ENCODE data around the gene COL4A6.

Gene COL4A6

GRCh38 chrX:108270739-108271396 is 167.4 kb downstream of the COL4A6 start:
- no peak for DNase-seq (ENCODE audit: low spot score)

- no peak for DNase-seq (ENCODE audit: low spot score)
Measured at GRCh38 chrX:108270280-108270679, 167.9 kb downstream of the COL4A6 start.

GRCh38 chrX:108268434-108269080 is 169.7 kb downstream of the COL4A6 start:
- no peak for DNase-seq (ENCODE audit: low spot score)

- DNase-seq (ENCODE audit: low spot score) = no peak
Measured at GRCh38 chrX:108267557-108267956, 170.7 kb downstream of the COL4A6 start.

GRCh38 chrX:108264376-108264775 is 173.8 kb downstream of the COL4A6 start:
- no peak for DNase-seq (ENCODE audit: low spot score)

GRCh38 chrX:108261549-108262203 is 176.5 kb downstream of the COL4A6 start:
- DNase-seq (ENCODE audit: low spot score) = no peak

- DNase-seq (ENCODE audit: low spot score) = no peak
Measured at GRCh38 chrX:108257556-108257955, 180.7 kb downstream of the COL4A6 start.

- DNase-seq (ENCODE audit: low spot score) = no peak
Measured at GRCh38 chrX:108254636-108255035, 183.6 kb downstream of the COL4A6 start.

- no peak for DNase-seq (ENCODE audit: low spot score)
Measured at GRCh38 chrX:108250654-108251579, 187.3 kb downstream of the COL4A6 start.

GRCh38 chrX:108246304-108246954 is 191.8 kb downstream of the COL4A6 start:
- no peak for DNase-seq (ENCODE audit: low spot score)

GRCh38 chrX:108245462-108245861 is 192.8 kb downstream of the COL4A6 start:
- no peak for DNase-seq (ENCODE audit: low spot score)

- DNase-seq (ENCODE audit: low spot score) = no peak
Measured at GRCh38 chrX:108235986-108236385, 202.2 kb downstream of the COL4A6 start.

GRCh38 chrX:108230574-108230973 is 207.6 kb downstream of the COL4A6 start:
- no peak for DNase-seq (ENCODE audit: low spot score)

GRCh38 chrX:108224727-108225621 is 213.2 kb downstream of the COL4A6 start:
- no peak for DNase-seq (ENCODE audit: low spot score)

- DNase-seq (ENCODE audit: low spot score) = no peak
Measured at GRCh38 chrX:108224218-108224617, 214.0 kb downstream of the COL4A6 start.

- no peak for DNase-seq (ENCODE audit: low spot score)
Measured at GRCh38 chrX:108223585-108223984, 214.6 kb downstream of the COL4A6 start.

- no peak for DNase-seq (ENCODE audit: low spot score)
Measured at GRCh38 chrX:108221301-108221864, 216.8 kb downstream of the COL4A6 start.

- DNase-seq (ENCODE audit: low spot score) = no peak
Measured at GRCh38 chrX:108219949-108220601, 218.1 kb downstream of the COL4A6 start.

- no peak for DNase-seq (ENCODE audit: low spot score)
Measured at GRCh38 chrX:108217876-108218275, 220.3 kb downstream of the COL4A6 start.

Data from HuH-7.5 (cell line).